Stimulated activated CD4-positive, alpha-beta T cell treated with anti-CD3 and anti-CD28 coated beads, Interleukin-2, amount 100 ng/mL, for 4 hours (primary cell): Measurements from ENCODE around the gene NEK6.

Experiments used
- DNase-seq: peaks from one replicate; pipeline ENCODE4 v3.0.0-alpha.2; 2020; ENCODE audit warnings: low read depth

NEK6 gene

GRCh38 chr9:124321935-124322334, 64.2 kb downstream of the NEK6 start:
- DNase-seq: no peak

- DNase-seq: no peak
Observed at GRCh38 chr9:124322618-124323432, 65.1 kb downstream of the NEK6 start.

DNA sequence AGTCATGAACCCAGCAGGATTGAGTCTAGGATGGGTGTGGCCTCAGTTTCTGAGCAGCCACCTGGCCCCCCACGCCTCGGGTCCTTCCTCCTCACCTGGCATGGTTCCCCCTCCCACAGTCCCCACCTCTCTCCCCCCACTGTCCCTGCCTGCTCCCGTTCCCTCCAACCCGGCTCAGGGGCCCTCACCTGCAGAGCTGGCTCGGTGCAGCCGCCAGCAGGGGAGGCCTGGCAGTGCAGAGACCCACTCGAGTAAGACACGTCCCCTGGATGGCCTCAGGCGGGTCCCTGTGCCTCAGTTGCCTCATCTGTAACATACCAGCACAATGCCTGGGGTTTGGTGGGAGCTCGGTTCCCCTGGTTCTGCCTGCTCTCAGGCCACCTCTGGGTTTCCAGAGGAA, 66.2 kb downstream of the NEK6 start:
- no peak for DNase-seq

DNA sequence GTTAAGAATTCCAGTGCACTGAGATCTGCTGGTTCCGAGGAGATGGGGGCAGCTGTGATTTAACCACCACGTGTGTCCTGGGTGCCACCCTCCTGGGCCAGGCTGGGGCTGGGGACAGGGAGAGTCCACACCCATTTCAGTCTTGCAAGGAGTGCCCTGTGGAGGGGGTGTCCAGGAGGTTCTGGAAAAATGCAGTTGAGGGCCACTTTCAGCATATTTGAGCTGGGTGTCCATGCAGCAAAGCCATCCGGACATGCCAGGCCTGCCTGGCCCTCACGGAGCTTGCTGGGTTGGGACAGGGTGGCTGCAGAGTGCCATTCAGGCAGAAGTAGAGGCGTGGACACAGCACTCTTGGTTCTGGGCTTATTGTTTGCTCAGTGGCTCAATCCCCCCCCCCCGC, 68.1 kb downstream of the NEK6 start:
- no peak for DNase-seq

DNA sequence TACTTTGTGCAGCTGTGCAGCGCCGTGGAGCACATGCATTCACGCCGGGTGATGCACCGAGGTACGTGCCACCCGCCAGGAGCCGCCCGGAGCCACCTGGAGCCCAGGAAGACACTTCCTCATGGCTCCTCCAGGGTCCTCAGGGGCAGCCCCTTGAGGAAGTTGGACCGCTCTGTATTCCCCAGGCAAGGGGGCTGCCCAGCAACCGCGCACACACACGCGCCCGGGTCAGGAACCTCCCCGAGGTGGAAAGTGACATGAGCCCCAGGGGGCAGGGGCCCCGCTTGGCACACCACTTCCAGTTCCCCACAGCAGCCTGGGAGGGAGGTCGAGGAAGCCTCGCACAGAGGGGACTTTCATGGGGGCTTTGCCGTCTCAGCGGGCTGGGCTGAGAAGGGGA, 68.6 kb downstream of the NEK6 start:
- no peak for DNase-seq

- no peak for DNase-seq
Observed at GRCh38 chr9:124327491-124327890, 69.7 kb downstream of the NEK6 start.

DNA sequence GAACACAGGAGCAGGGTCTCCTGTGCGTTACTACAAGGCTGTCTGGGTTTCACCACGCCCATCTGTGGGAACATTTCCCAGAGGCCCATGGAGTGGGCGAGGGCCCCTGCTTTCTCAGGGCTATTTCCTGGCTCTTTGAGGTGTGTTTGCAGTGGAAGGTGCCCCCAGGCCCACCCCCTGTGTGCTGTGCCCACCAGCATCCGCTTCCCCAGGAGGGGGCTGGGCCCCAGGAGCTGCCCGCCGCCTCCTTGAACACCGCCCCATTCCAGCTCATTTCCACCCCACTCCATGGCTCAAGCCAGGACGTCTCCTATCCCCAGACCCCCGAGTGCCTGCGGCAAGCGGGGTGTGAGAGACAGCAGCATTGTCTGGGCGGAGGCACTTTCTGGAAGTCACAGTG, 70.5 kb downstream of the NEK6 start:
- no peak for DNase-seq

DNA sequence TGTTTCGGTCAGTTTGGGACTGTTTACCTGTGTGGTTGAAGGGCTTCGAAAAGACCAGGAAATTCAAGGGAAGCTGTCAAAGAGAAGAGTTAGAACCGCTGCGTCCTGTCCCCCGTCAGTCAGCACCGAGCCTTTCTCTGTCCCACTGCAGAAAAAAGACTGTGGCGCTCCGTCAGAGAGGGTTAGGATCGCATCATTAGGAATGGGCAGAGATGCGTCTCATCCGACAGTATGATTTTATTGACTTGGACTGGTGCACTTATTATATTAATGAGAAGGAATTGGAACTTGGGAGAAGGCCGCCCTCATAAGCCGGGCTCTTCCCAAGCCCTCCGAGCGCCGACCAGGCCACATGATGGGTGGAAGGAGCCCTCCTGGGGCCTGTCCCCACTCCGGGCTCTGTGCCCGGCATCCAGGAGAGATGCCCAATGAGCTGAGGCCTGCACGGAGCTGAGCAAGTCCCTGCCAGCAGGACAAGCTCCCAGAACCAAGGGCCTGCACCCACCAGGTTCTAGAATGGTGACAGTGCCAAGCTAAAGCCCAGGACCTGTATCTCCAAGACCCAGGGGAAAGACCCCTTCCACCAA, 71.5 kb downstream of the NEK6 start:
- DNase-seq: no peak

DNA sequence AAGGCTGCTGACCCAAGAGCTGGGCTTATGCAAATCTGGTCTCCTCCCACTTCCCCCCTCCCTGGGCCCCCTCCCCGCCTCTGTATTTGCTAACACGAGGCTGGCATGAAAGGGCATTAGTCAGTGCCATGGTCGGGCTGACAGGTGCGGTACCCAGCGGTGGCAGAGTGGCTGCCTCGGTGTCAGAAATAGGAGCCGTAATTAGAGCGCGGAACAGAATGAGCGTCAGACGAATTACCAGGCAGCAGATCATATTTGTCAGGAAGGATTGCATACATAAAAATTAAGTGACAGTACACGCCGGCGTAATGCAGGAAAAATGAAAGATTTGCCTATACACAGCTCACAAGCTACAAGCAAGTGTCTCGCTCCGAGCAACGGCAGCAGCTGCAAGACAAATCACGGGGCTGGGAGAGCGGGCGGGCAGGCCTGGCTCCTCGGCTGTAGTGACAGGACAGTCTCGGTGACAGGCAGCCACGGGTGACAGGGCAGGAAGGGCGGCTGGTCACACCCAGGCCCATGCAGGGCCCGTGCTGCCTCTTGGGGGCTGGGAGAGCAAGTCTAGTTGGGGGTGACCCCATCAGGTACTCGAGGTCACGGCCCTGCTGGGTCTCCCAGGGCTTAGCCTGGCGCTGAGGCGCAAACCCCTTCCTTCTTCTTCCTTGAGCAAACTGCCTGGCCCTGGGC, 72.4 kb downstream of the NEK6 start:
- no peak for DNase-seq

DNA sequence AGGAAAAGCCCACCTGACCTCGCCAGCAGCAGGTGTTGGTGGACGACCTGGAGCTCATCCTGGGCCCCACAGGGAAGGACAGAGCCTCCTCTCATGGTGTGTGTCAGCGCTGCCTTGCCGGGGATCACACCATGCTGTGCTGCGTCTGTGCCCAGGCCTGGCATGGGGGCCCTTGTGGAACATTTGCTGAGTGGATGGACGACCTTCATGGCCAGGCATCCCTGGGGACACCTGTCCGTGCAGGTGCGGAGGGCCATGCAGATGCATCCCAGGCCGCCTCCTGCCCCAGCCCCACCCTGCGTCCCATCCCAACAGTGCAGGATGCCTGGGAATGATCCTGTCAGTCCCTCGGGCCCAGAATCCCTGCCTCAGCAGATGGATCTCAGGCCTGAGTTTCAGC, 73.8 kb downstream of the NEK6 start:
- DNase-seq: no peak

- DNase-seq: no peak
Observed at GRCh38 chr9:124332361-124333202, 74.8 kb downstream of the NEK6 start.

DNA sequence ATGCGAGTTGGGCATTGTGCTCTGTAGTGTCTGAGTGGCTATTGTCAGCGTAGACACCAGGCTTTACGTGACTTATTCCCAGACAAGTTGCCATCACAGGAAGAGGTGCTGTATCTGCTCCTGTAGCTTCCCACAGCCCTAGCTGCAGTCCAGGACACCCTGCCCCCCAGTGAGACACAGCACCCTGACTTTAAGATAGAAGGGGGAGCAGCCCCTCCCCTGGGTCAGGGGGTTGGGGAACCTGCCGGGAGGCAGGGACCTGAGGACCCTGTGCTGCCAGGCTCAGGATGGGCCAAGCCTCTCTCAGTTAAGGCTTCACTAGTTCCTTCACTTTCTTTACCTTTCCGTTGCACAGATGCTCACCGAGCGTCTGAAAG, 75.4 kb downstream of the NEK6 start:
- no peak for DNase-seq

- no peak for DNase-seq
Observed at GRCh38 chr9:124334568-124335319, 77.0 kb downstream of the NEK6 start.

DNA sequence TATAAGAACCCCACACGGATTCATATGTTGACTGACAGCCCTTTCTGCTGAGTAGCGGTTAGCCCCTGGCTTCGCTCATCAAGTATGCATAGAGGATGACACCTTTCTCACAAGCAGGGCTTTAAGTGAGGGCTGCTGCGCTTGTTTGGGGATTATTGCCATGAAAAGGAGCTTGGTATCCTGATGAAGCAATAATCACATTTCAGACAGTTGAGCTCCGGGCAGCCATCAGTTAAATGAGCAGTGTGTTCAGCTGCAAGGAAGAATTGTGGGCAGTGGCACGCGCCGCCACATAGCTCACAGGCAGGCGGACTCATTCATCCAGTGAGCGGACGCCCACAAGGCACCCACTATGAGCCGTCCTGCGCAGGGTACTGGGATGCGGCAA, 77.6 kb downstream of the NEK6 start:
- no peak for DNase-seq

GRCh38 chr9:124337562-124337961, 79.8 kb downstream of the NEK6 start:
- no peak for DNase-seq

GRCh38 chr9:124339603-124340146, 81.9 kb downstream of the NEK6 start:
- no peak for DNase-seq

DNA sequence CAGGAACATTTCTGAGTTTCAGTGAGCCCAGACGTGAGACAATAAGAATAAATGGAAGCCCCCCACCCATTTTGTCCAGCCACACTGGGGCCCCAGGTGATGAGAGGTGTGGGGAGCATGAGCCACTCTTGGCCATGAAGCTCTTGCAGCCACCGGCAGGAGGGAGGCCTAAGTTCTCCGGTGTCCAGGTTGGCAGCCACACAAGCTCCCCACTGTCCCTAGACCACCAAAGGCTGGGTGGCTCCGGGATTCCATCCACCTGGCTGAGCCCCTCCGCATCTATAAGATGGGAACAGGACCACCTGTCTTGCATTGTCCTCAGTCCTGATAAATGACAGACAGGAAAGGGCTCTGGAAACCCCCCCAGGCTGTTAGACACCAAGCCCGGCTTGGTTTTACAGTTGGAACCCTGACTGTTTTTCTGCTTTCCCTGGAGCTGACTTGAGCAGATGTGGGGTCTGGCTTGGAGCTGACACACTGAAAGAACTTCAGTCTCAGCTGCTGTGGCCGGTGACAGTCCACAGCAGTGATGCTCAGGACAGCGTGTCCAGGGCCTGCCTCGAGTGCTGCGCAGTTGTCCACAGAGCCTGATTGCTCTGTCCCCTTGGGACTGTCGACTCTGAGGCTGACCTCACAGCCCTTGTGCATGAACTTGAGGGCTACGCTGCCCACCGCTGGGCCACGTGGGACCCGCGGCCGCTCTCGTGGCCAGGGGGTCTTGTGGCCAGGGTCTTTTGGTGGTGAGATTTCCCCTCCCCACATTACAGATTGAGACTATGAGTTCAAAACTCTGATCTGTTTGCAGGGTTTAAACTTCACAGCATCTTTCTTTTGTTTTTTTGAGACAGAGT, 82.7 kb downstream of the NEK6 start:
- DNase-seq: no peak

DNA sequence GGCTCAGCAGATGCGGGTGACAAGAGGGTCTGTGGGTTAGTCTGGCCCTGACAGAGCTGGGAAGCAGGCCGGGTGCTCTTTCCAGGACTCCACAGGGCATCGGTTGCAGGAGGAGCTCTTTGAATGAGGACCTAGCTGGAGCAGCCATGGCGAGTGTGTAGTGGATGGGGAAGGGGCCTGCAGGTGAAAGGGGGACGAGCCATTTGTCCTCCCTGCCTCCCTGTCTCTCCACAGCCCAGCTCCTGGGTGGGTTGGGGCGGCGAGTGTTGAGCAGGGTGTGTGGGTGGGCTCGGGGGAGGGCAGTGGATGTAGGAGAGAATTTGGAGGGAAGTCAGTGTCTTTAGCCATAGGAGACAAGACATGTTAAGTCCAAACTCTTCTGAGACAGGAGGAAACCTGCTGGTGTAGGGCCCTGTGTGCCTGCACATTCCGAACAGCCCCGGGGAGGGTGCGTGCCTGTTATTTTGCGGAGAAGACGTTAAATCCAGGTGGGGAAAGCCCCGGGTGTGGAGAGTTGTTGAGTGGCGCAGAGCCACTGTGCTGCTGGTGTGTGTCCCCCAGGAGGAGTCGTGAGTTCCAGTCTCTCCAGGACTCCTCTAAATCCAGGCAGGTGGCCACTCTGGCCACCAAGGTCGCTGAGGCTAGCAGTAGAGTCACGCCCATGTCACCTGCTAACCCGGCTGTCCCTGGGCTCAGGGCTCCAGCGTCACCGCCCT, 83.9 kb downstream of the NEK6 start:
- DNase-seq: no peak

GRCh38 chr9:124342402-124342775, 84.6 kb downstream of the NEK6 start:
- DNase-seq: no peak
